AG09309 (cell line): ENCODE measurements around the gene IL34.

Experiments used
- DNase-seq: peaks from one replicate; pipeline ENCODE4 v3.0.0-alpha.2; 2010; ENCODE audit warnings: low read depth
- H3K4me3 ChIP-seq: 2 replicates; pipeline ENCODE4 v1.5.1; 2011; ENCODE audit warnings: mild to moderate bottlenecking, low read depth, low read length, moderate library complexity; ENCODE audit not compliant: control insufficient read depth
- TF ChIP-seq, protein P1 (sequence below): IDR thresholded peaks from 2 replicates; pipeline ENCODE4 v1.5.1; 2011; ENCODE audit warnings: mild to moderate bottlenecking, low read depth, low read length, inconsistent platforms; ENCODE audit not compliant: insufficient read depth, control insufficient read depth; ENCODE audit errors: missing control alignments

Gene IL34

DNA sequence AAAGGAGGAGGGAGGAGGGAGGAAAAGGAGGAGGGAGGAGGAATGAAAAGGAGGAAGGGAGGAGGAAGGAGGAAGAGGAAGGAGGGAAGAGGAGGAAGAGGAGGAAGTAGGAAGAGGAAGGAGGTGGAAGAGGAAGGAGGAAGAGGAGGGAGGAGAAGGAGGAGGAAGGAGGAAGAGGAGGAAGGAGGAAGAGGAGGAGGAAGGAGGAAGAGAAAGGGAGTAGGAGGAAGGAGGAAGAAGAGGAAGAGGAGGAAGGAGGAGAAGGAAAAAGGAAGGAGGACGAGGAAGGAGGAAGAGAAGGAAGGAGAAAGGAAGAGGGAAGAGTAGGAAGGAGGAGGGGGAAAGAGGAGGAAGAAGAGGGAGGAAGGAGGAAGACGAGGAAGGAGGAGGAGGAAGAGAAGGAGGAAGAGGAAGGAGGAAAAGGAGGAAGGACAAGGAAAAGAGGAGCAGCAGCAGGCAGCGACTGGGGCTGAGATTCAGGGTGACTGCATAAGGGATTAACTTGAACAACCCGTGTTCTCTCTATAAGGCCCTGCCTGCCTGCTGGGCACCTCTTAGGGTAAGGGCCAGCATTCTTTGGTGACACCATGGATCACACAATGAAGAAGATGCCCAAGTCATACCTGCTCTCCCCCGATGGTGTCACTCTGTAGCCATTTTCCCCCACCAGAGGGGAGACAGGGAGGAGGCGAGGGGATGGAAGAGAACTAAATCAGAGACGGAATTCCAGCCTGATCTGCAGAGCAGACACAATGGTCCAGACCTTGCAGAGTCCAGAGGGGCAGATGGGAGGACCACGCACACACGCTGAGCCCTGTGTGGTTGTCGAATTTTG is 1.4 kb upstream of the IL34 start:
- TF ChIP-seq, protein P1, sequence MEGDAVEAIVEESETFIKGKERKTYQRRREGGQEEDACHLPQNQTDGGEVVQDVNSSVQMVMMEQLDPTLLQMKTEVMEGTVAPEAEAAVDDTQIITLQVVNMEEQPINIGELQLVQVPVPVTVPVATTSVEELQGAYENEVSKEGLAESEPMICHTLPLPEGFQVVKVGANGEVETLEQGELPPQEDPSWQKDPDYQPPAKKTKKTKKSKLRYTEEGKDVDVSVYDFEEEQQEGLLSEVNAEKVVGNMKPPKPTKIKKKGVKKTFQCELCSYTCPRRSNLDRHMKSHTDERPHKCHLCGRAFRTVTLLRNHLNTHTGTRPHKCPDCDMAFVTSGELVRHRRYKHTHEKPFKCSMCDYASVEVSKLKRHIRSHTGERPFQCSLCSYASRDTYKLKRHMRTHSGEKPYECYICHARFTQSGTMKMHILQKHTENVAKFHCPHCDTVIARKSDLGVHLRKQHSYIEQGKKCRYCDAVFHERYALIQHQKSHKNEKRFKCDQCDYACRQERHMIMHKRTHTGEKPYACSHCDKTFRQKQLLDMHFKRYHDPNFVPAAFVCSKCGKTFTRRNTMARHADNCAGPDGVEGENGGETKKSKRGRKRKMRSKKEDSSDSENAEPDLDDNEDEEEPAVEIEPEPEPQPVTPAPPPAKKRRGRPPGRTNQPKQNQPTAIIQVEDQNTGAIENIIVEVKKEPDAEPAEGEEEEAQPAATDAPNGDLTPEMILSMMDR, result no peak
- H3K4me3 ChIP-seq, result no peak overlapping the region
- DNase-seq, result no peak

DNA sequence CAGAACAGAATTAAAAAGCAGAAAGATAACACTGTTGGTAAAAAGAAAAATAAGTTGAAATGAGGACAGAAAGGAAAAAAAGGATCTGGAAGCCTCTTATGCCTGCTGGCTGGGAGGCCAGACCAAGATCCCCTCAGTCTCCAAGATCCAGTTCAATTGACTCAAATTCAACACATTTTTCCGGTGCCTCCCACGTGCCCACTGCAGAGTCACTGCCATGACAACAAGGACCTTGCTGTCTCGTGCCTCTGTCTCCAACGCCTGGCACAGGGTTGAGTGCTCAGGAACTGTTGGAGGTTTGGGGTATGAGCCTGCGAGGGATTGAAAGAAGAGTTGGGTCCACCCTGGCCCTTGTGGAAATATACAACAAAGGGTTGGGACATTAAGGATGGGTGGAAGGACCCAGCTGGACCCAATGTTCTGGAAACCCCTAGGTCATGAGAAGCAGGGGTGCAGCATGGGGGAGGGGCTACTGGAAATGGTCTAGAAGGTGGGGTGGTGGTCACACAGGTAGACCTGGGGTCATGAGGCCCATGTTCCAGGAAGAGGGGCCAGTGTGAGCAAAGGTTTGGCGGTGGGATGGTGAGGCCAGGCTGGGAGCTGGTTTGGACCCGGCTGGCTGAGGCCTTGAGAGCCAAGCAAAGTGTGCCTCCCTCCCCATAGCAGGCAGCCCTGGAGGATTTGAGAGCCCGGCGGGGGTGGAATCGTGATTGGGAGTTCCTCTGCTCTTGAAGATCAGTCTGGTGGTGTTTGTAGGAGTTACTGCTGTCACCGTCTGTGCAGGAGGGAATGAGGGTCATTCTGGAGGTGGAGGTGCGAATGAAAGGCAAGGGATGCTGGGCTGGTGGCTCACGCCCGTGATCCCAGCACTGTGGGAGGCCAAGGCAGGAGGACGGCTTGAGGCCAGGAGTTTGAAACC is 1.3 kb downstream of the IL34 start:
- TF ChIP-seq, protein P1, result no peak
- DNase-seq, result no peak
- no peak overlapping the region for H3K4me3 ChIP-seq

DNA sequence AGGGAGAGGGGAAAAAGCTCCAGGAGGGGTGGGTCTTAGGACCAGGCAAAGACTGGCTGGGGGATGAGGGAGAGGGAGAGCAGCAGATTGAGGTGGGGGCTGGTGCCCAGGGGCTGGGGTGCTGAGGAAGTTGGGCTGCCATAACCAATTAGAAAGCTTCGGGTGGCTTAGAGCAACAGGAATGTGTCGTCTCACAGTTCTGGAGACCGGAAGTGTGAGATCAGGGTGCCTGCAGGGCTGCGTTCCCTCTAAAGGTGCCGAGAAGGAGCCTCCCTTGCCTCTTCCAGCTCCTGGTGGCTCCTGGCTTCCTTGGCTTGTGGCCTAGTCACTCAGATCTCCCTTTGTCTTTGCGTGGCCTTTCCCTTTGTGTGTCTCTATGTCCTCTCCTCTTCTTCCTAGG is 2.2 kb downstream of the IL34 start:
- TF ChIP-seq, protein P1, result no peak
- no peak overlapping the region for H3K4me3 ChIP-seq
- no peak for DNase-seq

DNA sequence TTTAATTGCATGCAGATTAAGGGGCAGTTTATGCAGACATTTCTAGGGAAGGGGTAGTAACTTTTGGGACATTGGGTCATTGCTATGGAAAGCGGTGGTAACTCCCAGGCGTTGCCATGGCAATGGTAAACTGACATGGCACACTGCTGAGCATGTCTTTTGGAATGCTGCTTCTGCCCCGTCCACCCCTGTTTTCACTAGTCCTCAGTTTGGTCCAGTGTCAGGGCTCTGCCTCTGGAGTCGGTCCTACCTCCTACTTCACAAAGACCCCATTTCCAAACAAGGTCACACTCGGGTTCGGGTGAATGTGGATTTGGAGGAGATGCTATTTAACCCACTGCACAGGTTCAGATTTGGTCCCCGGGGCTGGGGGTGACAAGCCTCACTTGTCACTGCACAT is 2.9 kb downstream of the IL34 start:
- DNase-seq, result no peak
- no peak overlapping the region for H3K4me3 ChIP-seq
- TF ChIP-seq, protein P1, result no peak

DNA sequence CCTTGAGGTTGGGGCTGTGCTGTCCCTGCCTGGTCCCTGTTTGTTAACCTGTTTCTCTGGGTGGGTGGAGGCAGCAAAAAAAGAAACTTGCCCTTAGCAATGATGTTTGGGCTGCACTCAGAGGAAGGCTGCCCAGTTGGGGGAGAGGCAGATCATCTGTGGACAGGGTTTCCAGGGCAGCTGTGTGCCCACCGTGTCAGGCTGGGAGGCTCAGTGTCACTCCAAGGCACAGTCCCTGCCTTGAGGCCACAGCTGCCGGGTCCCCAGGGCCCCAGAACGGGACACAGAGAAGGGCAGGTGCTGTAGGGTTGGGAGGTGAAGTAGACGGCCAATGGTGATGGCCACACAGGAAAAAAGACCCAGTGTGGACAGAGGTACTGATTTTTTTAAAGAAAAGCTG is 3.9 kb downstream of the IL34 start:
- no peak for DNase-seq
- no peak overlapping the region for H3K4me3 ChIP-seq
- TF ChIP-seq, protein P1, result no peak

DNA sequence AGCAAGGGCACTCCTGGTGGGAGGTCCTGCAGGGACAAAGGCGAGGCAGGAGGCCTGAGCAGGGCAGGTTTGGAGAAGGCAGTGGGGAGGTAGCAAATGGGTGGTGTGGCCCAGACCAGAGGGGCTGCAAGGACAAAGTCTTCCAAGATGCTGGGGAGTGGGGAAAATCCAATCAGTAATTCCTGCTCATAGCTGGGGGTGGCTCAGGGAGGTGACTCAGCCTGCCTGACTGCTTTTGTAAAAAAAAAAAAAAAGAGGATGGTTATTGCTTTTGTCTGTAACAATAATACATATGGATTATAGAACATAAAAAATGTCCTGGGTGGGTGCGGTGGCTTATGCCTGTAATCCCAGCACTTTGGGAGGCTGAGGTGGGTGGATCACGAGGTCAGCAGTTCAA is 5.2 kb downstream of the IL34 start:
- TF ChIP-seq, protein P1, result no peak
- no peak for DNase-seq
- no peak overlapping the region for H3K4me3 ChIP-seq
